Neuronal stem cell (in vitro differentiated cells): ENCODE data around the gene JOSD2.

Experiments
- DNase-seq: peaks from one replicate; pipeline ENCODE4 v3.0.0-alpha.2; 2013; ENCODE audit warnings: low spot score
- H2AFZ ChIP-seq: one replicate; pipeline ENCODE4 v1.6.1; 2013; ENCODE audit warnings: mild to moderate bottlenecking, low read length, inconsistent platforms
- H2AK5ac ChIP-seq: 2 replicates; pipeline ENCODE4 v1.6.1; 2013; ENCODE audit warnings: low read depth, mild to moderate bottlenecking, inconsistent platforms, low read length, moderate library complexity, mixed read lengths
- H2BK120ac ChIP-seq: 2 replicates; pipeline ENCODE4 v1.6.1; 2013; ENCODE audit warnings: low read depth, mild to moderate bottlenecking, inconsistent platforms, low read length, moderate library complexity, mixed read lengths
- H2BK12ac ChIP-seq: one replicate; pipeline ENCODE4 v1.6.1; 2013; ENCODE audit warnings: low read length, inconsistent platforms
- H2BK15ac ChIP-seq: 2 replicates; pipeline ENCODE4 v1.6.1; 2013; ENCODE audit warnings: mild to moderate bottlenecking, low read length, inconsistent platforms, mixed read lengths
- H2BK5ac ChIP-seq: one replicate; pipeline ENCODE4 v1.6.1; 2013; ENCODE audit warnings: inconsistent platforms, mild to moderate bottlenecking, low read length, moderate library complexity
- H3K14ac ChIP-seq: one replicate; pipeline ENCODE4 v1.6.1; 2013; ENCODE audit warnings: low read length, inconsistent platforms
- H3K18ac ChIP-seq: 2 replicates; pipeline ENCODE4 v1.6.1; 2013; ENCODE audit warnings: low read length, inconsistent platforms
- H3K23ac ChIP-seq: 2 replicates; pipeline ENCODE4 v1.6.1; 2013; ENCODE audit warnings: low read depth, mild to moderate bottlenecking, mixed read lengths, low read length, inconsistent platforms; ENCODE audit not compliant: poor library complexity
- H3K27ac ChIP-seq: replicated peaks from 3 replicates; pipeline ENCODE4 v1.5.1; 2013; ENCODE audit warnings: low read length, inconsistent platforms
- H3K27me3 ChIP-seq, 3 experiments: 2 replicates each; pipeline ENCODE4 v1.6.1; 2013; ENCODE audit warnings: low read length in 3 of 3, mild to moderate bottlenecking in 2 of 3, inconsistent platforms in 1 of 3, low read depth in 1 of 3, mixed read lengths in 1 of 3, moderate library complexity in 1 of 3; ENCODE audit not compliant: control insufficient read depth in 3 of 3, insufficient read depth in 3 of 3
- H3K36me3 ChIP-seq, 2 donors: replicated peaks in 1 of 2; 2 replicates each; pipeline ENCODE4 v1.6.1; 2013; ENCODE audit warnings: low read length in 2 of 2; ENCODE audit not compliant: control insufficient read depth in 2 of 2, insufficient read depth in 2 of 2
- H3K4ac ChIP-seq: 2 replicates; pipeline ENCODE4 v1.6.1; 2013; ENCODE audit warnings: inconsistent platforms, mild to moderate bottlenecking, low read length, moderate library complexity
- H3K4me1 ChIP-seq, 2 donors: 1 replicate in 1 of 2; 2 replicates in 1 of 2; pipeline ENCODE4 v1.6.1; 2013; ENCODE audit warnings: low read length in 2 of 2, low read depth in 1 of 2; ENCODE audit not compliant: control insufficient read depth in 2 of 2, insufficient read depth in 1 of 2
- H3K4me2 ChIP-seq: one replicate; pipeline ENCODE4 v1.6.1; 2013; ENCODE audit warnings: mild to moderate bottlenecking, low read length, inconsistent platforms; ENCODE audit not compliant: insufficient read depth, poor library complexity, severe bottlenecking
- H3K4me3 ChIP-seq, 2 donors: 2 replicates each; pipeline ENCODE4 v1.5.1; 2013; ENCODE audit warnings: low read length in 2 of 2, mild to moderate bottlenecking in 2 of 2, inconsistent platforms in 1 of 2, moderate library complexity in 1 of 2
- H3K79me1 ChIP-seq: one replicate; pipeline ENCODE4 v1.6.1; 2013; ENCODE audit warnings: low read depth, mild to moderate bottlenecking, inconsistent platforms, low read length, moderate library complexity
- H3K9ac ChIP-seq: one replicate; pipeline ENCODE4 v1.6.1; 2013; ENCODE audit warnings: mild to moderate bottlenecking, low read depth, low read length, inconsistent platforms; ENCODE audit not compliant: poor library complexity
- H3K9me3 ChIP-seq, 2 donors: replicated peaks in 1 of 2; 2 replicates each; pipeline versions ENCODE3 to v1.6.1; 2013; ENCODE audit warnings: low read length in 2 of 2, mild to moderate bottlenecking in 2 of 2, inconsistent platforms in 1 of 2, low read depth in 1 of 2, mixed read lengths in 1 of 2, moderate library complexity in 1 of 2; ENCODE audit not compliant: control insufficient read depth in 2 of 2, insufficient read depth in 1 of 2
- H4K8ac ChIP-seq: one replicate; pipeline ENCODE4 v1.6.1; 2013; ENCODE audit warnings: low read depth, mild to moderate bottlenecking, inconsistent platforms, low read length, moderate library complexity
- H4K91ac ChIP-seq: one replicate; pipeline ENCODE4 v1.6.1; 2013; ENCODE audit warnings: low read length, low read depth, mild to moderate bottlenecking, inconsistent platforms; ENCODE audit not compliant: poor library complexity
- WGBS, 2 donors: extraction: QIAGEN DNeasy Blood & Tissue Kit; methylation state at CpG; one replicate each; pipeline ENCODE4 v1.1.7; 2013; ENCODE audit warnings: missing lambda C conversion rate in 2 of 2, mixed read lengths in 1 of 2; ENCODE audit not compliant: insufficient read length in 2 of 2, insufficient replicate concordance in 1 of 2; ENCODE audit errors: extremely low coverage in 2 of 2; 5-methylcytosine and 5-hydroxymethylcytosine counted together

JOSD2 gene

DNA sequence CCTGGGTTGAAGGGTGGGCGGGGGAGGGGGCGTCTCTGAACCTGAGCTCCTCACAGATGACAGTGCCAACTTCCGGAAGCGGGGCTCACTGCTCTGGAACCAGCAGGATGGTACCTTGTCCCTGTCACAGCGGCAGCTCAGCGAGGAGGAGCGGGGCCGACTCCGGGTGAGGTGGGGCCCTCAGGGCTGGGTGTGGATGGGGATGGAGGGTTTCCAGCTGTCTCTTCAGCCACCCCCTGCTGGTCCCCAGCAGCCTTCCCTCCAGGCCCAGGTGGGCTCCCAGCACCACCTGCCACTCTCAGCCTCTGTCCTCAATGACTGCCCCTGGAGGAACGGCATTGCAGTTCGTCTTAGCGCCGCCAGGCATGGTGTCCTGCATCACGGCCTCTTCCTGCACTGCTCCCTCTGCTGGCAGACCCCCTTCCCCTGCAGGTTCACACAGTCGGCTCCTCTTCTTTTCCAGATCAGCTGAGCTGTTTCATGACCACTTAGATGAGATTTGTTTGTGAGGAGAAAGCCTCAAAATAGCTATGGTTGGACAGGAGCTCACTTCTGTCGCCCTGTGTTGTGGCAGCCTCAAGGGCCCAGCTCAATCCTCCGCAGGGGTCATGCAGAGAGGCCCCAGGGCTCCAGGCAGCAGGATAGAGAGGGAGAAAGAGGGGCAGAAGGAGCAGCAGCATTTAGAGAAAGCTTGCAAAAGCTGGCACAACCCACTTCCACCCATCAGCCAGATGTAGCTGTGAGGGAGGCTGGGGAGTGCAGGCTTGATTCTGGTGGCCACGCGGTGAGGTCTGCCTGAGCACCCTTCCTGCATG is 31.9 kb downstream of the JOSD2 start:
- H2AFZ ChIP-seq, result no peak overlapping the region
- H3K18ac ChIP-seq, result peak overlapping the region; percentile 27
- peaks cover 0 to 15% (median 0%) of the 10 kb centered on the region in 3 experiments for H3K27me3 ChIP-seq
- H4K8ac ChIP-seq, result no peak overlapping the region
- H2BK5ac ChIP-seq, result no peak overlapping the region
- H2BK15ac ChIP-seq, result no peak overlapping the region
- H3K14ac ChIP-seq, result no peak overlapping the region
- peak overlapping the region; percentile 2 for H3K9ac ChIP-seq
- H3K4ac ChIP-seq, result no peak overlapping the region
- peaks cover 5% of the 10 kb centered on the region for H3K79me1 ChIP-seq
- H3K4me1 ChIP-seq, result no peaks in the 10 kb centered on the region
- DNase-seq, result no peak
- no peak overlapping the region for H3K27ac ChIP-seq
- peaks cover 18 to 34% of the 10 kb centered on the region in 2 donors for H3K36me3 ChIP-seq
- WGBS, 2 donors, result no CpG with 5 or more reads among the region's 19 CpGs
- H3K4me3 ChIP-seq, result no peak overlapping the region
- H2BK12ac ChIP-seq, result no peak overlapping the region
- H4K91ac ChIP-seq, result no peak overlapping the region
- H3K9me3 ChIP-seq, result peaks cover 5 to 31% of the 10 kb centered on the region in 2 donors
- no peak overlapping the region for H2BK120ac ChIP-seq
- H3K23ac ChIP-seq, result no peak overlapping the region
- H2AK5ac ChIP-seq, result no peak overlapping the region
- H3K4me2 ChIP-seq, result no peak overlapping the region

DNA sequence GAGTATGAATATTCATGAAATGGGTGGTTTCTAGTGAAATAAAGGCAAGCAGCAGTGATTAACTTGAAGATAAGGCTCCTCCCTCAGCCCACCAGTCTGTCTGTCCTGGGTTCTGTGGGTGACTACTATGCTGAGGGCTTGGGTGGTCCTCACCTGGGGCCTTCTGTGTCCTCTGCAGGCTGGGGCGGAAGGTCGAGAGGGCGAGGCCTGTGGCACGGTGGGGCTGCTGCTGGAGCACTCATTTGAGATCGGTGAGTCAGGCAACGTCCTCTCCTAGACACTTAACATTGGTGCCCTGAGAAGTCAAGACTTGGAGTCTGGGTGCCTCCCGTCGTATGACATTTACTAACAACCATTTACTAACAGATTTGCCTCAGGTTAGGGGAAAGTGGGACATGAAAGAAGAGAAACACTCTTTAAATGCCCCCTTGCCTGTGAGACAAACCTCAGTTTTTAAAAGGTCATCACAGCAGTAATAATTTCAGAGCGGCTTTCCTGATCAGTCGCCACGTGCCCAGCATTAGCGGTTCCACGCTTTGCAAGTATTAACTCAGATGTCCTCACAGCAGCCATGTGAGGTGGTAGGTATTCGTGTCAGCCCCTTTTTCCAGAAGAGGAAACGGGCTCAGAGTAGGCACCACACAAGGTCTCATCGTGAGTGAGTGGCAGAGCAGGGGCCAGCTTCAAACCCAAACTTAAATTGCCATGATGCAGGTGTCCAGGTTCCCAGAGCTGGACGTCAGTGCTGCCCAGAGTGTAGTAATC is 33.1 kb downstream of the JOSD2 start:
- H3K36me3 ChIP-seq, result peaks cover 14 to 29% of the 10 kb centered on the region in 2 donors
- no peak overlapping the region for H3K4me3 ChIP-seq
- no CpG with 5 or more reads among the region's 17 CpGs for WGBS, 2 donors
- H4K8ac ChIP-seq, result no peak overlapping the region
- H3K27me3 ChIP-seq, result peaks cover 0 to 15% (median 0%) of the 10 kb centered on the region in 3 experiments
- no peak overlapping the region for H2AFZ ChIP-seq
- no peak overlapping the region for H2BK5ac ChIP-seq
- H3K79me1 ChIP-seq, result peaks cover 5% of the 10 kb centered on the region
- no peak overlapping the region for H3K14ac ChIP-seq
- no peak overlapping the region for H3K4ac ChIP-seq
- no peak overlapping the region for H3K4me2 ChIP-seq
- no peak overlapping the region for H2AK5ac ChIP-seq
- H3K9ac ChIP-seq, result no peak overlapping the region
- no peak overlapping the region for H2BK120ac ChIP-seq
- no peak for DNase-seq
- H4K91ac ChIP-seq, result no peak overlapping the region
- H2BK12ac ChIP-seq, result no peak overlapping the region
- peaks cover 5 to 31% of the 10 kb centered on the region in 2 donors for H3K9me3 ChIP-seq
- H3K18ac ChIP-seq, result no peak overlapping the region
- no peak overlapping the region for H2BK15ac ChIP-seq
- H3K23ac ChIP-seq, result no peak overlapping the region
- no peaks in the 10 kb centered on the region for H3K4me1 ChIP-seq
- no peak overlapping the region for H3K27ac ChIP-seq

- Histone ChIP-seq H3K14ac (no peak overlapping the region), H3K9me3 (peaks cover 5 to 31% of the 10 kb centered on the region in 2 donors), H2BK120ac (no peak overlapping the region), H2BK15ac (no peak overlapping the region), H3K27me3 (peaks cover 0 to 15% (median 0%) of the 10 kb centered on the region in 3 experiments), H3K36me3 (peaks cover 14 to 25% of the 10 kb centered on the region in 2 donors), H3K4me1 (no peaks in the 10 kb centered on the region), H4K91ac (no peak overlapping the region), H2BK5ac (no peak overlapping the region), H3K18ac (no peak overlapping the region), H3K4ac (no peak overlapping the region), H2AFZ (peak overlapping the region; percentile 100), H4K8ac (no peak overlapping the region), H3K23ac (peak overlapping the region; percentile 12), H3K4me2 (peak overlapping the region; percentile 69), H3K79me1 (peaks cover 5% of the 10 kb centered on the region), H3K4me3 (peak overlapping the region; percentile 46 to 97), H2AK5ac (no peak overlapping the region), H3K27ac (no peak overlapping the region), H3K9ac (no peak overlapping the region), H2BK12ac (no peak overlapping the region)
- no CpG with 5 or more reads among the region's 20 CpGs for WGBS, 2 donors
- no peak for DNase-seq
These were observed 34.1 kb downstream of the JOSD2 start for GRCh38 chr19:50476907-50477238.
